Measurements from ENCODE around the gene PGR. TPM values are rescaled to one million over a fixed set of nuclear protein-coding genes. Genes with fewer than 3 reads are reported as not detected.

PGR gene
- total and polyA plus RNA-seq, 2 of the 8 experiments (the other 6 are each of a cell fraction or from before 2014, with no cell fraction given) = 0.03 to 0.35 TPM

DNA sequence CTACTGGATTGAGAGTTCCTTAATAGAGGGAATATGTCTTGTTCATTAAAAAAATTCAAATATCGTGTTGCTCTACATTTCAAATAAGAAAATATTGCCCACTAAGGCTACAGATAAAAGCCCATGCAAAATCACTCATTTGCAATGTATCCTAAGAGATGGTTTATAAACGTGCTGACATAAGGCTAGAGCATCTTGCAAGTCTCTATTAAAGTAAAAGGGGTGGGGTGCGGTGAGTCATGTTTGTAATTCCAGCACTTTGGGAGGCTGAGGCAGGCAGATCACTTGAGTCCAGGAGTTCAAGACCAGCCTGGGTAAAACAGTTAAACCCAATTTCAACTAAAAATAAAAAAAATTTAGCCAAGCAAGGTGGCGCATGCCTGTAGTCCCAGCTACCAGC is 70.3 kb downstream of the PGR start (continued):
- TF ChIP-seq SAP30 (IDR thresholded peaks at IDR 0.05; ENCODE audit: insufficient read depth, insufficient replicate concordance, low read length) (no peak), PHF8 (conservative IDR thresholded peaks at IDR 0.05; ENCODE audit: low read depth, low read length) (no peak), TAF7 (optimal IDR thresholded peaks at IDR 0.05; ENCODE audit: borderline replicate concordance, low read depth, low read length) (no peak), KDM5A (IDR thresholded peaks at IDR 0.05; ENCODE audit: low read length) (no peak), FOSL1 (IDR thresholded peaks at IDR 0.05; ENCODE audit: insufficient read depth, low read depth, low read length) (no peak), BACH1 (IDR thresholded peaks at IDR 0.05; ENCODE audit: low read length) (no peak), CTBP2 (IDR thresholded peaks at IDR 0.05; ENCODE audit: borderline replicate concordance, insufficient read depth, insufficient read length, low read length) (no peak), MAFK (IDR thresholded peaks at IDR 0.05; ENCODE audit: low read depth, low read length) (no peak)
